COLO829 (cell line): ENCODE data around the gene SLC14A1.
"Not testable (repeated sequence)": the region's sequence is repeated elsewhere in the genome, so short reads cannot be mapped to it uniquely, and the experiment has no call there.

Experiments
- DNase-seq: peaks from one replicate; pipeline ENCODE4 v3.0.0; 2012; ENCODE audit warnings: low spot score

SLC14A1 gene

GRCh38 chr18:45757005-45757404 is 33.0 kb downstream of the SLC14A1 start:
- no peak for DNase-seq

- not testable (repeated sequence) for DNase-seq
These were observed 33.7 kb downstream of the SLC14A1 start for GRCh38 chr18:45757644-45758043.

- DNase-seq = no peak
These were observed 36.6 kb downstream of the SLC14A1 start for GRCh38 chr18:45760462-45761036.

GRCh38 chr18:45761512-45762114 is 37.6 kb downstream of the SLC14A1 start:
- DNase-seq = no peak

- DNase-seq = peak; percentile 35
These were observed 40.2 kb downstream of the SLC14A1 start for GRCh38 chr18:45764000-45764686.

GRCh38 chr18:45765796-45766195 is 41.8 kb downstream of the SLC14A1 start:
- no peak for DNase-seq

GRCh38 chr18:45771587-45772480 is 47.9 kb downstream of the SLC14A1 start:
- no peak for DNase-seq

- DNase-seq = peak; percentile 83
These were observed 50.1 kb downstream of the SLC14A1 start for GRCh38 chr18:45774065-45774521.

GRCh38 chr18:45775241-45775676 is 51.3 kb downstream of the SLC14A1 start:
- DNase-seq = no peak

- DNase-seq = no peak
These were observed 51.8 kb downstream of the SLC14A1 start for GRCh38 chr18:45775743-45776142.

GRCh38 chr18:45777393-45777792 is 53.4 kb downstream of the SLC14A1 start:
- DNase-seq = peak; percentile 23

GRCh38 chr18:45780568-45780967 is 56.6 kb downstream of the SLC14A1 start:
- DNase-seq = peak; percentile 71

- DNase-seq = no peak
These were observed 58.7 kb downstream of the SLC14A1 start for GRCh38 chr18:45782662-45783061.

- DNase-seq = no peak
These were observed 59.4 kb downstream of the SLC14A1 start for GRCh38 chr18:45783097-45784075.

GRCh38 chr18:45785134-45785533 is 61.2 kb downstream of the SLC14A1 start:
- no peak for DNase-seq

GRCh38 chr18:45786941-45787340 is 63.0 kb downstream of the SLC14A1 start:
- no peak for DNase-seq

GRCh38 chr18:45787346-45787745 is 63.4 kb downstream of the SLC14A1 start:
- DNase-seq = no peak

- no peak for DNase-seq
These were observed 64.9 kb downstream of the SLC14A1 start for GRCh38 chr18:45788861-45789260.

- DNase-seq = no peak
These were observed 68.7 kb downstream of the SLC14A1 start for GRCh38 chr18:45792506-45793263.

- peak; percentile 69 for DNase-seq
These were observed 69.4 kb downstream of the SLC14A1 start for GRCh38 chr18:45793264-45793965.
